Measurements from ENCODE around the gene MRPL18.
"Not testable (repeated sequence)": the region's sequence is repeated elsewhere in the genome, so short reads cannot be mapped to it uniquely, and the experiment has no call there.

MRPL18 gene

GRCh38 chr6:159817951-159818739 is 27.9 kb downstream of the MRPL18 start:
- no peak for DNase-seq

GRCh38 chr6:159819098-159819497 is 28.8 kb downstream of the MRPL18 start:
- DNase-seq, result no peak

DNA sequence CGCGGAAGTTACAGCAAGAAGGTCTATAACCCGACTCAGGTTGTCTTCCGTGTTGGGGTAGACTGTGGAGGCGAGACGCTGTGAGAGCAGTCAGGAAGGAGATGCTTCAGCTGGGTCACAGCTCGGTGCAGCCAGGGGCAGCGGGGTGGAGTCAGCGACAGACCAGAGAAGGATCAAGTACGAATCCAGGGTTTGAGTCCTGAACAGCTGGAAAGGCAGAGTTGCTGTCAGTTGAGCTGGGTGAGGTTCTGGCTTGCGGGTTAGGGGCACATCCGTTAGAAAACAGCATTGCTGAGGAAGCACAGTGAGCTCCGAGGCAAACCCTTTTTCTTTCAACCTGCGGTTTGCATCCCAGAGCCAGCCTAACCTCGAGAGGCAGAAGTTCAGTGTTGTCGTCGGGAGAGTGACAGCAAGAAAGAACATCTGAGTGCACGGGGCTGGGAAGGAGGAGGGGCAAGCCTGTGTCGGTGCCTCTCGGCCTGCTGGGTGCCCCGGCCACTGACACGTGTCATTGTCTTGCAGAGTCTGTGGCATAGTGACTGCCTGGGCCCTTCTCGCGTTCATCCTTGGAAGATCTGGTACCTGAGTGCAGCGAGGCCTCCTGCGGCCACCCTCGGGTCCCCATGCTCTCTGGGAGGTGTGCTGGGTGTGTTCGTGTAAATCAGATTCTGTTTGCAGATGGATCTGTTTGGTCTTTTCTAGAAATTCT is 29.8 kb downstream of the MRPL18 start:
- no peak for DNase-seq

GRCh38 chr6:159821122-159821521 is 30.9 kb downstream of the MRPL18 start:
- no peak for DNase-seq

DNA sequence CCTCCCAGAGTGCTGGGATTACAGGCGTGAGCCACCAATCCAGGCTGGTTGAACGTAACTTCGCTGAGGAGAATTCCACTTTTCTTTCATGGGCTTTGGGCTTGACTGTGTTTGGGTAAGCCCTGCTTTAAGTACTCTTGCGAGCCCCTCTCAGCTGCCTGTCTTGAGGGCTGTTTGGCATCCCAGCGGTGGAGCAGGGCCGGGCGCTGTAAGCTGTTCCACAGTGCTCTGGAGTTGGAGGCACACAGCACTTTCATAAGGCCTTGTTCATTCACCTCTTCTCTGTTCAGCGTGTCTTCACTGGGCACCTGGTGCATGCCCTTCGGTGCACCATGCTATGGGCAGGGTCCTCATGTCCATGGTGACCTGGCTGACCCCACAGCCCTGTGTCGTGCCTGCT is 31.5 kb downstream of the MRPL18 start:
- DNase-seq, result no peak

DNA sequence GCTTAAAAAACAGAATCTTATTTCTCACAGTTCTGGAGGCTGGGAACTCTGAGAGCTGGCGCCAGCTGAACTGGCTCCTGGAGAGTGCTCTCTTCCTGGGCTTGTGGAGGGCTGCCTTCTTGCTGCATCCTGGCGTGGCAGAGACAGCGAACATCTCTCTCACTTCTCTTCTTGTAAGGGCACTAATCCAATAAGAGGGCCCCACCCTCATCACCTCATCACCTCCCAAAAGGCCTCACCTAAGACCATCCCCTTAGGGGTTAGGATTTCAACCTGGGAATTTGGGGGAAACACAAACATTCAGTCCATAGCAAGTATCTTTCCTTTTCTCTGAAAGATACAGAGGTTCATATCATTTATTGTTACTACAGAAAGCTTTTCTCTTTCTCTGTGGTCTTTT is 33.7 kb downstream of the MRPL18 start:
- DNase-seq, result no peak

- DNase-seq, result not testable (repeated sequence)
Observed at GRCh38 chr6:159824690-159825089, 34.4 kb downstream of the MRPL18 start.

- no peak for DNase-seq
Observed at GRCh38 chr6:159826004-159826403, 35.7 kb downstream of the MRPL18 start.

DNA sequence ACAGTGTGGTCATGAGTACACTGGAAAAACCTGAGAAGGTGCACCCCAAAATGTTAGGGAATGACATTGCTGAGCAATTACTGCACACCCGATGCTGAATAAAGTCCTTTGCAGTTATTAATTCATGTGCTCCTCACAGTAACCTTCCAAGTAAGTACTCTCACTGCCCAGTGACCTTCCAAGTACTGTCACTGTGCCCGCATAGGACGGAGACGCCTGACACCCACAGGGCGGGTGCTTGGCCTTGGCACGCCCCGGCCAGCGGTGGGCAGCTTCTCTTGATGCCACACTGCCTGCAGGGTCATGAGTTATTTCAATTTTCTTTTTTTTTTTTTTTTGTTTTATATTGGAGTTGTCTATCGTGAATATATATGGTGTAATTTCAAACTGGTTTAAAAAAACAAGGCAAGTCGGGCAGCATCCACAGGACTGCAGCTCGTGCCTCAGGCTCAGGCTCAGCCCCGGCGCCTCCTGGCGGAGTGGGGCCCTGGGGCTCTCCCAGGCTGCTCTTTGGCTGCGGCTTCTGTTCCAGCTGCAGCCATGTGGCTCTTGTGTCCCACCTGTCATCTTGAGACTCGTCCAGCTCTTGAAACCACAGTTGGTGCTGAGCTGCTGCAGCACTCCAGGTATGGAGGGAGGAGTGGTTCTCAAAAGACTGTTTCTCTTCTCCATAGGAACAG is 36.8 kb downstream of the MRPL18 start:
- DNase-seq, result no peak

DNA sequence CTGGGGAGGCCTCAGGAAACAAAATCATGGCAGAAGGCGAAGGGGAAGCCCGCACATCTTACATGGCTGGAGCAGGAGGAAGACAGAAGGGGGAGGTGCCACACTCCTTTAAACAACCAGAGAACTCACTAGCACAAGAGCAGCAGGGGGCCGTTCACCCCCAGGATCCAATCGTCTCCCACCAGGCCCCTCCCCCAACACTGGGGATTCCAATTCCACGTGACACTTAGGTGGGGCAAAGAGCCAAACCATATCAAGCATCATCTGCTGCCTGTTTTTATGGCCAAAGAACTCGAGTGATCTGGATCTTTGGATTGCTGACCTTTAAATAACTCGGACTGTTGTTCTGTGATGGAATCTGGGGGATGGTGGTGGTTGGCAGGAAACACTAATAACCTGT is 37.8 kb downstream of the MRPL18 start:
- no peak for DNase-seq

GRCh38 chr6:159829526-159829925 is 39.3 kb downstream of the MRPL18 start:
- no peak for DNase-seq

GRCh38 chr6:159830501-159831372 is 40.5 kb downstream of the MRPL18 start:
- DNase-seq, result no peak

GRCh38 chr6:159831373-159831679 is 41.1 kb downstream of the MRPL18 start:
- DNase-seq, result no peak

DNA sequence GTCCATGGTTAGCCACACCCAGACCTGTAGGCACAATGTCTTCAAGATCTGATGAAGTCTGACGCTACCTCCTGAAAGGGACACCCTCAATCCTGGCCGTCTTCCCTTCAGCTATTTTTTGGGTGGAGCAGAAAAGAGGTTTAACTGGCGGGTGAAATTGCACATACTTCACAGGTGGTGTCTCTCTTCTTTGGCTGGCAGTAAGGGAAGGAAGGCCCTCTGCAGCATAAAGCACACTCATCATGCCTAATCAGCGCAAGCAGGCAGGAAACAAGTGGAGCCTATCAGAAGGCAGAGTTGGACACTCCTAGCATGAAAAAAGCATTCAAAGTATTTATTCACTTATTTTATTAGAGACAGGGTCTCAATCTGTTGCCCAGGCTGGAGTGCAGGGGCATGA is 42.7 kb downstream of the MRPL18 start:
- no peak for DNase-seq

GRCh38 chr6:159833556-159833955 is 43.3 kb downstream of the MRPL18 start:
- DNase-seq, result no peak

GRCh38 chr6:159833997-159834603 is 43.8 kb downstream of the MRPL18 start:
- no peak for DNase-seq

DNA sequence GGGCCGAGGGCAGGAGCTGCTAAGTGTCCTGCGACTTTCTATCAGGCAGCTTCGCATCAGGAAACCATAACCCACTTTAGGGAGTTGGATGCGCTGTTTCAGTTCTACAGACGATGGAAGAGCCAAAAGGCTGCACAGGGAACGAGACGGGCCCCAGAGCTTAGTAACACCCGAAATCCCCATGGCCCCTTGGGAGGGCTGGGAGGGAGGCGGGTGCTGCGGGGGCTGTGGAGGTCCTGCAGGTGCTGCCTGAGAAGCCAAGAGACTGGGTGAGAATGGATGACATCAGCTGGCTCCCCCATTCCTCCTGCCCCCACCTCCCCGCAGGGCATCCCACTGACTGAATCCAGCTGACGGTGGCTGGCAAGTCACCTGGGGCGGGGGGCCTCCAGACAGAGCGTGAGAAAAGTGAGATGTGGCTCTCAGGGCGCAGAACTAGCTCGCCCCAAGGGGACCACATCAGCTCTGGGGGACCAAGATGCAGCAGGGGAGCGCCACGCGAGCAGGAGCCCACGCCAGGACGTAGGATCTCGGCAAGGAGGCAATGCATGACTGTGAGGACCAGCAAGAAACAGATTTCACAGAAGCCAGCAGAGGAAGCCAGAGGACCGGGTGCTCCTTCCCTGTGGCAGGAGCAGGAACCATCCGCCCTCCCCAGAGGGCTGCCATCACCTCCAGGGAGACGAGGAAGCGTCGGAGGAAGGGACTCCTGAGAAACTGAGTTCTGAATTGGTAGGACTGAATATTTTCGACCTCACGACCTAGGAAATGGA is 46.6 kb downstream of the MRPL18 start:
- DNase-seq, result no peak

DNA sequence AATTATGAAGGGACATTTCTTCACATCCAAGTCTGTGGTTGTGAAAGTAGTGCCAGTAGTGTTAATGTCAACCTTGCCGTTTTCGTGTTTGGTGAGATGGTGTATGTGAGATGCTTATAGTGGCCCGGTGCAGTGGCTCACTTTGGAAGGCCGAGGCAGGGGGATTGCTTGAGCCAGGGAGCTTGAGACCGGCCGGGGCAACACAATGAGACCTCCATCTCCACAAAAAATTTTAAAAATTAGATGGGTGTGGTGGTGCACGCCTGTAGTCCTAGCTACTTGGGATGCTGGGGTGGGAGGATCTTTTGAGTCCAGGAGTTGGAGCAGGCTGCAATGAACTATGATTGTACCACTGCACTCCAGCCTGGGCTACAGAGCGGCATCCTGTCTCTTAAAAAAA is 47.2 kb downstream of the MRPL18 start:
- no peak for DNase-seq

GRCh38 chr6:159838020-159838744 is 47.9 kb downstream of the MRPL18 start:
- DNase-seq, result no peak

GRCh38 chr6:159842035-159842434 is 51.8 kb downstream of the MRPL18 start:
- no peak for DNase-seq

All from activated CD8-positive, alpha-beta memory T cell treated with anti-CD3 and anti-CD28 coated beads for 24 hours (primary cell).